Measurements from ENCODE around the gene UGT2B10. TPM values are rescaled to one million over a fixed set of nuclear protein-coding genes. Genes with fewer than 3 reads are reported as not detected.

UGT2B10 gene
- total RNA-seq, 1 donor from 2014 or later = not detected

GRCh38 chr4:68861057-68861456, 45.3 kb downstream of the UGT2B10 start:
- TF ChIP-seq CTCF (IDR thresholded peaks at IDR 0.05; ENCODE audit: unreplicated experiment) = no peak
- H3K36me3 Mint-ChIP-seq (ENCODE audit: insufficient read depth) = peaks cover 14% of the 10 kb centered on the region

GRCh38 chr4:68864438-68865187, 48.8 kb downstream of the UGT2B10 start:
- DNase-seq (ENCODE audit: low spot score, unreplicated experiment) = no peak
- H3K27ac Mint-ChIP-seq = peak overlapping the region; percentile 97

More at GRCh38 chr4:68861057-68861456, 45.3 kb downstream of the UGT2B10 start:
- Mint-ChIP-seq H3K27me3 (no peaks in the 10 kb centered on the region), H3K4me3 (ENCODE audit: low read depth) (no peak overlapping the region), H3K4me1 (ENCODE audit: low read depth) (peaks cover 22% of the 10 kb centered on the region), H3K27ac (no peak overlapping the region), H3K9me3 (ENCODE audit: low read depth) (peaks cover 28% of the 10 kb centered on the region)
- DNase-seq (ENCODE audit: low spot score, unreplicated experiment) = no peak

GRCh38 chr4:68865188-68865638, 49.4 kb downstream of the UGT2B10 start:
- H3K4me3 Mint-ChIP-seq (ENCODE audit: low read depth) = peak overlapping the region; percentile 0
- peak overlapping the region; percentile 97 for H3K27ac Mint-ChIP-seq
- no peak for DNase-seq (ENCODE audit: low spot score, unreplicated experiment)
- peaks cover 27% of the 10 kb centered on the region for H3K4me1 Mint-ChIP-seq (ENCODE audit: low read depth)
- no peak for TF ChIP-seq CTCF (IDR thresholded peaks at IDR 0.05; ENCODE audit: unreplicated experiment)
- peaks cover 20% of the 10 kb centered on the region for H3K9me3 Mint-ChIP-seq (ENCODE audit: low read depth)
- H3K27me3 Mint-ChIP-seq = no peaks in the 10 kb centered on the region
- peaks cover 16% of the 10 kb centered on the region for H3K36me3 Mint-ChIP-seq (ENCODE audit: insufficient read depth)

More at GRCh38 chr4:68864438-68865187, 48.8 kb downstream of the UGT2B10 start:
- Mint-ChIP-seq H3K36me3 (ENCODE audit: insufficient read depth) (peaks cover 16% of the 10 kb centered on the region), H3K9me3 (ENCODE audit: low read depth) (peaks cover 20% of the 10 kb centered on the region), H3K27me3 (no peaks in the 10 kb centered on the region), H3K4me1 (ENCODE audit: low read depth) (peaks cover 27% of the 10 kb centered on the region), H3K4me3 (ENCODE audit: low read depth) (peak overlapping the region; percentile 28)
- no peak for TF ChIP-seq CTCF (IDR thresholded peaks at IDR 0.05; ENCODE audit: unreplicated experiment)

- Mint-ChIP-seq H3K27ac (peak overlapping the region; percentile 97), H3K36me3 (ENCODE audit: insufficient read depth) (peaks cover 16% of the 10 kb centered on the region), H3K9me3 (ENCODE audit: low read depth) (peaks cover 17% of the 10 kb centered on the region), H3K4me3 (ENCODE audit: low read depth) (no peak overlapping the region), H3K27me3 (no peaks in the 10 kb centered on the region), H3K4me1 (ENCODE audit: low read depth) (peaks cover 30% of the 10 kb centered on the region)
- no peak for DNase-seq (ENCODE audit: low spot score, unreplicated experiment)
- TF ChIP-seq CTCF (IDR thresholded peaks at IDR 0.05; ENCODE audit: unreplicated experiment) = no peak
Measured at GRCh38 chr4:68865760-68866159, 50.0 kb downstream of the UGT2B10 start.

GRCh38 chr4:68869274-68869773, 53.5 kb downstream of the UGT2B10 start:
- H3K4me3 Mint-ChIP-seq (ENCODE audit: low read depth) = no peak overlapping the region
- H3K27ac Mint-ChIP-seq = peak overlapping the region; percentile 29
- H3K9me3 Mint-ChIP-seq (ENCODE audit: low read depth) = peaks cover 11% of the 10 kb centered on the region
- no peaks in the 10 kb centered on the region for H3K27me3 Mint-ChIP-seq
- TF ChIP-seq CTCF (IDR thresholded peaks at IDR 0.05; ENCODE audit: unreplicated experiment) = no peak
- peaks cover 45% of the 10 kb centered on the region for H3K4me1 Mint-ChIP-seq (ENCODE audit: low read depth)
- DNase-seq (ENCODE audit: low spot score, unreplicated experiment) = no peak
- peaks cover 14% of the 10 kb centered on the region for H3K36me3 Mint-ChIP-seq (ENCODE audit: insufficient read depth)
